ENCODE measurements around the gene SETBP1.

DNA sequence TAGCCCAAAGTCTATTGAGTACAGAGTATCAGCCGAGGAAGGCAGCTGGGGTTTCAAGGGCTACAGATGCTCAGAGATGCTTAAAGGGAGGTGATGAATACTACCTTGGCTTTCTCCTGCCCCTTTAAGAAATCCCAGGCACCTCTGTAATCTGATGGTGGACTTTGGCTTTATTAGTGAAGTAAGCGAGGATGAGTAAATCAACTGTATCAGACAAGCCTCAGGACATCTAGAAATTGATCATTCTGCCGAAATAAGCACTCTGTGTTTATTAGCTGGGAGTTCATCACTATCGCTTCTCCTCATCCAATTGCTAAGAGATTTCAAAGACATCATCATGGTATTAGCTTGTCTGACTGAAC, 344.4 kb downstream of the SETBP1 start:
- TF ChIP-seq POLR2A (IDR thresholded peaks at IDR 0.05): no peak
- TF ChIP-seq, protein P1, sequence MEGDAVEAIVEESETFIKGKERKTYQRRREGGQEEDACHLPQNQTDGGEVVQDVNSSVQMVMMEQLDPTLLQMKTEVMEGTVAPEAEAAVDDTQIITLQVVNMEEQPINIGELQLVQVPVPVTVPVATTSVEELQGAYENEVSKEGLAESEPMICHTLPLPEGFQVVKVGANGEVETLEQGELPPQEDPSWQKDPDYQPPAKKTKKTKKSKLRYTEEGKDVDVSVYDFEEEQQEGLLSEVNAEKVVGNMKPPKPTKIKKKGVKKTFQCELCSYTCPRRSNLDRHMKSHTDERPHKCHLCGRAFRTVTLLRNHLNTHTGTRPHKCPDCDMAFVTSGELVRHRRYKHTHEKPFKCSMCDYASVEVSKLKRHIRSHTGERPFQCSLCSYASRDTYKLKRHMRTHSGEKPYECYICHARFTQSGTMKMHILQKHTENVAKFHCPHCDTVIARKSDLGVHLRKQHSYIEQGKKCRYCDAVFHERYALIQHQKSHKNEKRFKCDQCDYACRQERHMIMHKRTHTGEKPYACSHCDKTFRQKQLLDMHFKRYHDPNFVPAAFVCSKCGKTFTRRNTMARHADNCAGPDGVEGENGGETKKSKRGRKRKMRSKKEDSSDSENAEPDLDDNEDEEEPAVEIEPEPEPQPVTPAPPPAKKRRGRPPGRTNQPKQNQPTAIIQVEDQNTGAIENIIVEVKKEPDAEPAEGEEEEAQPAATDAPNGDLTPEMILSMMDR (IDR thresholded peaks at IDR 0.05): no peak
- TF ChIP-seq EP300 (IDR thresholded peaks at IDR 0.05): no peak
